Measurements from ENCODE around the gene KRTAP10-9.

KRTAP10-9 gene

GRCh38 chr21:44670642-44671432, 43.9 kb downstream of the KRTAP10-9 start:
- DNase-seq = no peak

- no peak for DNase-seq
These were observed 45.0 kb downstream of the KRTAP10-9 start for GRCh38 chr21:44671911-44672310.

- DNase-seq = no peak
These were observed 51.0 kb downstream of the KRTAP10-9 start for GRCh38 chr21:44677881-44678280.
